Left ventricle myocardium inferior (tissue), 1 donor: ENCODE measurements around the gene GAL3ST2. TPM values are rescaled to one million over a fixed set of nuclear protein-coding genes. Genes with fewer than 3 reads are reported as not detected.

Experiments
- DNase-seq: peaks from one replicate; pipeline ENCODE4 v3.0.0-alpha.2; 2020
- H3K27ac ChIP-seq: fragments of 200-600 bp; replicated peaks from 2 replicates; pipeline ENCODE4 v1.8.0; 2021
- H3K27me3 ChIP-seq: fragments of 200-600 bp; 2 replicates; pipeline ENCODE4 v1.8.0; 2021; ENCODE audit warnings: low read depth
- H3K36me3 ChIP-seq: fragments of 200-600 bp; 2 replicates; pipeline ENCODE4 v1.8.0; 2021
- H3K4me1 ChIP-seq: fragments of 200-600 bp; 2 replicates; pipeline ENCODE4 v1.8.0; 2021
- H3K4me3 ChIP-seq: fragments of 200-600 bp; 2 replicates; pipeline ENCODE4 v1.8.0; 2021; ENCODE audit warnings: mild to moderate bottlenecking, moderate library complexity
- H3K9me3 ChIP-seq: fragments of 200-600 bp; replicated peaks from 2 replicates; pipeline ENCODE4 v1.8.0; 2021
- CTCF ChIP-seq: fragments of 200-600 bp; IDR thresholded peaks from 2 replicates; pipeline ENCODE4 v1.8.0; 2021; ENCODE audit warnings: antibody characterized with exemption, mild to moderate bottlenecking, borderline replicate concordance
- intact Hi-C: fragments of 100-400 bp; cut with micrococcal nuclease; formaldehyde crosslinking; loops from one replicate; pipeline ENCODE4 v1.11.0; 2022
- total RNA-seq: library from RNA; stranded (reverse); fragmentation: NEBNext Ultra II Directional; extraction: Animal tissue kit (Norgen Biotek cat#: 25700); gene quantifications from one replicate; pipeline ENCODE4 v1.2.1, GENCODE V29; 2021
- donor health status: DM: no; HTN: yes; CAD: no; lungs with severe emphysema.

GAL3ST2 gene
- total RNA-seq, 1 donor from 2014 or later = not detected

GRCh38 chr2:241750076-241750840 is 26.4 kb upstream of the GAL3ST2 start:
- Histone ChIP-seq H3K4me1 (peaks cover 12% of the 10 kb centered on the region), H3K4me3 (no peak overlapping the region), H3K36me3 (peaks cover 23% of the 10 kb centered on the region), H3K27ac (no peak overlapping the region), H3K9me3 (peaks cover 9% of the 10 kb centered on the region), H3K27me3 (no peaks in the 10 kb centered on the region)
- no peak for DNase-seq
- no peak for TF ChIP-seq CTCF
- intact Hi-C loops = no loop called here

- peaks cover 25% of the 10 kb centered on the region for H3K36me3 ChIP-seq
- H3K4me1 ChIP-seq = peaks cover 12% of the 10 kb centered on the region
- H3K9me3 ChIP-seq = peaks cover 3% of the 10 kb centered on the region
- intact Hi-C loops = no loop called here
- H3K27ac ChIP-seq = no peak overlapping the region
- H3K4me3 ChIP-seq = no peak overlapping the region
- no peak for TF ChIP-seq CTCF
- no peak for DNase-seq
- H3K27me3 ChIP-seq = no peaks in the 10 kb centered on the region
Measured at GRCh38 chr2:241751152-241751551, 25.5 kb upstream of the GAL3ST2 start.

DNA sequence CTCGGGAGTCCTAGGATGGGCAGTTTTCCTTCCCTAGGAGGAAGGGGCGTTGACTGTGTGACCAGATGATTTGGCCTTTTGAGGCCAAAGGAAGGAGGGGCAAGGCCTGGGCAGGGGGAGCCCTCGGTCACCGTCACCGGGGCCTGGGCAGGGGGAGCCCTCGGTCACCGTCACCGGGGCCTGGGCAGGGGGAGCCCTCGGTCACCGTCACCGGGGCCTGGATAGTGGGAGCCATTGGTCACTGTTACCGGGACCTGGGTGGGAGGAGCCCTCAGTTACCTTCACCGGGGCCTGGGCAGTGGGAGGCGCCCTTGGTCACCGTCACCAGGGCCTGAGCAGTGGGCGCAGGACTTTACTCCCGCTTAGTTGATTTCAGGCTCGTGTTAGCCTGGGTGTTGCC is 24.8 kb upstream of the GAL3ST2 start:
- Histone ChIP-seq H3K4me1 (peaks cover 12% of the 10 kb centered on the region), H3K27me3 (no peaks in the 10 kb centered on the region), H3K36me3 (peaks cover 30% of the 10 kb centered on the region), H3K4me3 (no peak overlapping the region), H3K27ac (no peak overlapping the region), H3K9me3 (no peaks in the 10 kb centered on the region)
- no peak for DNase-seq
- no peak for TF ChIP-seq CTCF
- intact Hi-C loops = no loop called here

DNA sequence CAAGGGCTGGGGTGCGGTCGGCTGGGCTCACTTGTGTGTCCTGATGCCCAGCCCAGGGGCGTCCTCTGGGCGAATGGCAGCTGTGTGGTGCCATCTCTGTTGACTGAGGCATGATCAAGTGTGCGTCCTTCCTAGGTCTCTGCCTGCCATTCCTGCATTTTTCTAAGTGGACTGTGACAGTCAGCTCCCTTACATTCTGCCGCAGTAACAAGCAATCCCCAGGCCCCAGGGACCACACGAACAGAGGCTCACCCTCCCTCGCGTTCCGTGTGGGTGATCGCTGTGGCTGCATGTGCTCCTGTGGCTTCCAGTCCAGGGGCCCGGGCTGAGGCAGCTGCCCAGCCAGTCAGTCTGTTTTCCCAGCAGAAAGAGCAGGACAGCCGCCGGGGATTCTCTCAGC is 24.4 kb upstream of the GAL3ST2 start:
- H3K4me1 ChIP-seq = peaks cover 12% of the 10 kb centered on the region
- no peak for DNase-seq
- H3K27ac ChIP-seq = no peak overlapping the region
- H3K36me3 ChIP-seq = peaks cover 30% of the 10 kb centered on the region
- H3K9me3 ChIP-seq = no peaks in the 10 kb centered on the region
- H3K27me3 ChIP-seq = no peaks in the 10 kb centered on the region
- no peak for TF ChIP-seq CTCF
- intact Hi-C loops = no loop called here
- H3K4me3 ChIP-seq = no peak overlapping the region

- no peaks in the 10 kb centered on the region for H3K9me3 ChIP-seq
- no peak overlapping the region for H3K27ac ChIP-seq
- TF ChIP-seq CTCF = no peak
- H3K36me3 ChIP-seq = peaks cover 30% of the 10 kb centered on the region
- peaks cover 12% of the 10 kb centered on the region for H3K4me1 ChIP-seq
- no peak overlapping the region for H3K4me3 ChIP-seq
- DNase-seq = no peak
- intact Hi-C loops = no loop called here
- no peaks in the 10 kb centered on the region for H3K27me3 ChIP-seq
Measured at GRCh38 chr2:241752689-241753276, 23.8 kb upstream of the GAL3ST2 start.
